Stimulated activated CD4-positive, alpha-beta T cell treated with anti-CD3 and anti-CD28 coated beads, TNF-alpha, amount 100 ng/mL, for 4 hours (primary cell): Measurements from ENCODE around the gene ADGRG3.
A peak's percentile ranks its signal among the peaks of the same experiment; 100 is the strongest.

ENCODE experiments used
- DNase-seq, 3 experiments: peaks; one replicate each; pipeline ENCODE4 v3.0.0-alpha.2; 2020; ENCODE audit warnings: low read depth in 3 of 3

Gene ADGRG3

DNA sequence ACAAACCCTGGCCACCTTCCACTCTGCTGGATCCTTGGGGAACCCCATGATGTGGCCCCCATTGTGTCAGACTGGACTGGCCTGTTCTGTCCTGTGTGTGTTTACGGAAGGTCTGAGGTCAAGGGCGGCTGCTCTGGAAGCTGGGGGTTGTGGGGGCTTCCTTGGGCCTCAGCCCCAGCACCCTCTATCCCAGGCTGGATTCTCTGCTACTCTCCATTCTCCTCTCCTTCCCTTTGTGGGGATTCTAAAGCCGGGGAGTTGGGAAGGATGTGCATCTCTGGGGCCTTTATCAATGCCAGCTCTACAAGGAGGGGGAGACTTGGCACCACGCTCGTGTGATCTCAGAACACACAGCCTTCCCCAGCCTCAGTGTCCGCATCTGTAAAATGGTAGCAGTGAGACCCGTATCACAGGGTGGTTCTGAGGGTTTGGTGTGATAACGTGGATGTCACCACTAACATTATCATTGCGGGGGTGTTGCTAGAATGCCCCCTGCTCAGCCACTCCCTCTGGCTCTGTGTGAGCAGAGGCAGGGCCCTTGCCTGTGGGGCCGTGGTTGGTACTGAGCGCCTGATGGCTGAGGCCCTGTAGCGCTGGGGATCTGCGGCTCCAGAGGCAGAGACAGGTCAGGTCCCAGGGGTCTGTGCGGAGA is 21.6 kb upstream of the ADGRG3 start:
- DNase-seq = no peak

DNA sequence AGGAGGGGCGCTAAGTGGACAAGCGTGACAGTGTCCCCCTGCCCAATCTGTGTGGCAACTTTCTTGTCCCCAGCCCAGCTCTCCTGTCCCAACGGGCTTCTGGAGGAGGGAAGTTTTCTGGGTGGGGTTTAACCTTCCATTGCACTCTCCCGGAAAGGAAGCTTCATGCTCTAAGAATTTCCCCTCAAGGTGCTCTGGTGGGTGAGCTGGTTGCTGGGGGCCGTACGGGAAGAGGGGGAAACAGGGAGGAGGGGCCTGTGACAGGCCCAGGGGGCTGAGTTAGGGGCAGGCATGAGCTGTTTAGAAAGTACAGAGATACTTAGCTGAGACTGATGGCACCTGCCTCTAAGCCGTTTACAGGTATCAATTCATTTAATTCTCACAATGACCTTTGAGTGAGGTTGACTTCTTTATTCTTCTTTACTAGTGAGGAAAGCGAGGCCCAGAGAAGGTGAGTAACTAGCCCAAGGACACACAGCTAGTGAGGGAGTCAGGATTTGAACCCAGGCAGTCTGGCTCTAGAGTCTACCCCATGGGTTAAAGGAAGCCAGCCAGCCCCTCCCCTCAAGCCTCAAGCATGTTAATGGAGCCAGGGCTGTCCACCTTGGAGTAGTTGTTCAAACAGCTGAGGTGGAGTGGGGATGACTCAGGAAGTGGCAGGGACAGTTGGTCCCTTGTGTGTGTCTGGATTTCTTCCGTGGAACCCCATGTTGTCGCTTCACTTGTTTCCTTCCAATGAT is 20.8 kb upstream of the ADGRG3 start:
- no peak for DNase-seq

DNA sequence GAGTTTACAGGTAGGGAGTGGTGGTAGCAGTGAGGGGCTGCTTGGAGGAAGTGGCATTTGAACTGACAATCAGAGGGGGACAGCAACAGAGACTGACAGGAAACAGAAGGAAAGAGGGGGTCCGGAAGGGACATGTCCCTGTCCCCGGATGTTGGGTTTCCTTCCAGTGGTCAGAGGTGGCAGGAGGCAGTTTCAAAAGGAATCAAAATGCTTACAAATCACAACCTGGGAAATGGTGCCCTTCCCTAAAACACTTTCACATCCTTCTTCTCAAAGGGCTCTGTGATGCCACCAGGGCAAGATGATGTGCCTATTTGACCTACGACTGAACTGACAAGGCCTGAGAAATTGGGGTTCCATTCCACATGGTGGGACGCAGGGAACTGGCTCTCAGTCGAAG is 20.0 kb upstream of the ADGRG3 start:
- DNase-seq = no peak

DNA sequence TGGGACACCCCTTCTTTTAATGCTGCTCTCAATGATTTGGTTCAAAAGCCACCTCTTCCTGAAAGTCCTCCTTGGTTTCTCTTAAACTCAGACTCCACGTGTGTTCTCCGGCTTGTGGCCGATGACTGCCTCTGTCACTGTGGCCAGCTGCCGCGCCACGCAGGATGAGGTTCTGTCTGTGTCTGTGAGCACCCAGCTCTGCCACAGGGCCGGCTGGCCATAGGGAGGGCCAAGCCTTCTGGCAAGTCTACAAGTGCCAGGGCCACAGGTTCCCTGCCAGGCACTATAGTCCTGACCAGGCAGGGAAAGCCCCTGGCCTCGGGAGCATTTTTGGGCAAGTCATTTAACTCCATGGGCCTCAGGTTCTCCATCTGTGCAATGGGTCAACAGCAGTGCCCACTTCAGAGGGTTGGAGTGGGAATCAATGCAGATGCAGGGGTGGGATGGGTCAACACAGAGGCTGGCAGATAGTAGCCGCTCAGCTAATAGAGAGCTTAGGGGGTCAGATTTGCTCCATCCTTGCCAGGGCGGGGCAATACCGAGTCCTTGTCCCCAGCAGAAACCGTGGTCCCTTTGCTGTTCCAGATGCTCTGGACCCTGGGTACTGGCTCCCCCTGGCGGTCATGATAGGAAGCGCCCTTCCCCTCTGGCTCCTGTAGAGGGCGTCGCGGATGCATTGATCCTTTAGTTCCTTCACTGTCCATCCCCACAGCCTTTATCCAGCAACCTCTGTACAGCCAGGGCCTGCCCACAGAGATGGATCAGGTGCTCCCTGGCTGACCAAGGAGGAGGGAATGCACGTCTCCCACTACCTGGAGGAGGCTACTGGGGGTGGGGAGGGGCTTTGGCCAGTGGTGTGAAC is 19.3 kb upstream of the ADGRG3 start:
- peak; percentile 63 to 81 (median 75) for DNase-seq

DNA sequence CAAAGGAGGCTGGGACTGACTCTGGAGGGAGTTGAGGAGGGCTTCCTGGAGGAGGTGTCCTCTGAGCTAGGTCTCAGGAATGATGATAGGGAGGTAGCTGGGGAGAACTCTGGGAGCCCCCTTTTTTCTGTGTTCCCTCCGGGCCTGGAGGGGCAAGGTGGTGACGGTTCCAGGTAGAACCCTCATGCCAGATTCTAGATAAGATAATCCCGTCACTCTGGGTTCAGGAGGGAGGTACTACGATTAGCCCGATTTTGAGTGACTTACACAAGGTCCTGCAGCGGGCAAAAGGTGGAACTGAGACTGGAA is 18.7 kb upstream of the ADGRG3 start:
- DNase-seq = no peak

DNA sequence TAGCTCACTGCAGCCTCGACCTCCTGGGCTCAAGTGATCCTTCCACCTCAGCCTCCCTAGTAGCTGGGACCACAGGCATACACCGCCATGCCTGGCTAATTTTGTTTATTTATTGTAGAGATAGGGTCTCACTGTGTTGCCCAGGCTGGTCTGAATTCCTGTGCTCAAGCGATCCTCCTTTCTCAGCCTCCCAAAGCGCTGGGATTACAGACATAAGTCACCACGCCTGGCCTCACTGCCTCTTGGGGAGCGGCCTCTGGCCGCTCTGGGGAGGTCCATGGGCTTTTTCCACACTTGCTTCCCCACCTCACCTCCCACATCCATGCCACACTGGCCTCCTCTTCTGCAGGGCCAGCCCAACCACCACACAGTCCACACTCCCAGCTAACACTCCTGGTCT is 18.3 kb upstream of the ADGRG3 start:
- no peak for DNase-seq

DNA sequence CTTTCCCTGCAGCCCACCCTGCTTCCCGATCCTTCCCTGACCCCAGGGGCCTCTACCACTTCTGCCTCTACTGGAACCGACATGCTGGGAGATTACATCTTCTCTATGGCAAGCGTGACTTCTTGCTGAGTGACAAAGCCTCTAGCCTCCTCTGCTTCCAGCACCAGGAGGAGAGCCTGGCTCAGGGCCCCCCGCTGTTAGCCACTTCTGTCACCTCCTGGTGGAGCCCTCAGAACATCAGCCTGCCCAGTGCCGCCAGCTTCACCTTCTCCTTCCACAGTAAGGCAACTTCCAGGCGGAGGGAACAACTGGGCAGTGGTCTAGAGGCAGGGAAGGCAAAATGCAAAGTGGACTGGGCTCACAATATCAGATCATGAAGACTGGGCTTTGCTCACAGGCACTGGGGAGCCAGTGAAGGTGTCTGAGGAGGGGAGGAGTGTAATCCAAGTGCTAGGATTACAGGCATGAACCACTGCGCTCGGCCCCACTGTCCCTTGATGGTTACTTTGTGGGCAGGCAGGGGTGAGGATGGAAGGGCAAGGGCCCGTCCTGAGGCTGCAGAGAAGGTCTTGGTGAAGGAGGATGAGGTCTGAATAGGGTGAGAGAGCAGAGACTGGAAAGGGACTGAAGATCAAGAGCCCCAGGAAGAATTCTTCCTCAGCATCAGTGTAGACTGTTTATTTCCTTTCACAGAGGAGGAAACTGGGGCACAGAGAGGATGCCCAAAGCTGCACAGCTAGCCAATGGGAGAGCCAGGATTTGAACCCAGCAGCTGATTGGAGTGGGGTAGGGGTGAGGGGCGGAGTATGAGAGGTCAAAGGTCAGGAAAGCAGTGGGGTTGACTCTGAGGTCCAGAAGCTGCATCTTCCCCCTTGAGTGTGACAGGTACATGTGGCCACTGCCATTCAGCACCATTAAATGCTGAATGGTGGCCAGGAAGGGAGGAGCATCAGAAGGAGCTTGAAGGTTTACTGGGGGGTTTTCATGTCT is 16.5 kb upstream of the ADGRG3 start:
- no peak for DNase-seq

DNA sequence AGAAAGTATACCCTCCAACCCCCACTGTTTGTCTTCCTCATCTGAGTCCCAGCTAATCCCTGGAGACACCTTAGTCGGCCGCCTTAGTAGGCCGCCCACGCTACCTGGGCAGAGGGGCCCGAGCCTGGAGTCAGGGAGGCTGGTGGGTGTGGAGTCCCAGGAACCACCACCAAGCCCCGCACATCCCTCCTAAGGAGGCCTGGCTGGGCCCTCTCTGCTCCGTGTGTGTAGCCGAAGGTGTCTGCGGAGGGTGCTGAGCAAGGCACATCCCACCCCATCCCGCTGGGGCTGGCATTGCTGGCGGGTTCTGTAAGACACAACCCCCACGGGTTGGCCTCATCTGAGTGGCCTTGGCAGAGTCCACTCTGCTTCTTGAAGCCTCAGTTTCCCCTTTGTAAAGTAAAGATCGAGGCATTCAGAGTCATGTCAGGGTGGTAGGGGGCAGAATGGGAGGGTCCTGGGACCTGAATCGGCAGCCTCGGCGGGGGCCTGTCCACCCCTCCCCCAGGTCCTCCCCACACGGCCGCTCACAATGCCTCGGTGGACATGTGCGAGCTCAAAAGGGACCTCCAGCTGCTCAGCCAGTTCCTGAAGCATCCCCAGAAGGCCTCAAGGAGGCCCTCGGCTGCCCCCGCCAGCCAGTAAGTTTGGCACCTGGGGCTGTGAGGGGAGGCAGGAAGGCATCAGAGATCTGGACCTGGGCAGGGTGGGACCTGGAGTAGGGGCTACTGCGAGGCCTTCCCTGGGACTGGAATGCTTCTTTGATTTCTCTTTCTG is 15.2 kb upstream of the ADGRG3 start:
- no peak for DNase-seq

DNA sequence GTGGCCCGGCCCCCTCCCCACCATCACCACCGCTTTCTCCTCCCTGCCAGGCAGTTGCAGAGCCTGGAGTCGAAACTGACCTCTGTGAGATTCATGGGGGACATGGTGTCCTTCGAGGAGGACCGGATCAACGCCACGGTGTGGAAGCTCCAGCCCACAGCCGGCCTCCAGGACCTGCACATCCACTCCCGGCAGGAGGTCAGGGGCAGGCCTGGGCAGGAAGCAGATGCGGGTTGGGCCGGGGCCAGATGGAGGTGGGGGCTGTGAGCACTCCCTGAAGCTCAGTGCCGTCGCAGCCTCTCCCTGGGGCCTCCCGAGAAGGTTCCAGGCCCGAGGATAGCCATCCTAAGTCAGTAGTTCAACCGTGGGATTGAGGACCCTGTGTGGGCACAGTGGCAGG is 14.2 kb upstream of the ADGRG3 start:
- no peak for DNase-seq

DNA sequence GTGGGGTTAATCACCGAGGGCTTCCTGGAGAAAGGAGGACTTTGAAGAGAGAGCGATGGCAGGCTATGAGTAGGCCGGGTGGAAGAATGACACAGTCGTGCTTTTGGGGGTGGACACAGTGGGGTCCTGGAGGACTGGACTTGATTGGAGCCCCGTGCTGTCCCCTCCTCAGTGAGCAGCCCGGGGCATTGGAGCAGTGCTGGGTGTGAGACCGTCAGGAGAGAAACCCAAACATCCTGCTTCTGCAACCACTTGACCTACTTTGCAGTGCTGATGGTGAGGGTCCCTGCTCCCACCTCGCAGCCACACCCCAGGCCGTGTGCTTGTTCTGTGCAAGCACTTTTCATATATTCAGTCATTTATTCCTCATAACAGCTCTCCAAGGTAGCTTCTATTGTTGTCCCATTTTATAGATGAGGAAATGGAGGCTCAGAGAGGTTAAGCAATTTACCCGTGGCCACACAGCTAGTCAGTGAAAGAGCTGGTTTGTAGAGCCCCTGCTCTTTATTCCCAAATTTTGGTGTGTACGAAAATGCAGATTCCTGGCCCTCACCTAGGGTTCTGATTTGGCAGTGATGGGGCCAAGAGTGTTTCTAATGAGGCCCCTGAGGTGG is 11.7 kb upstream of the ADGRG3 start:
- no peak for DNase-seq

DNA sequence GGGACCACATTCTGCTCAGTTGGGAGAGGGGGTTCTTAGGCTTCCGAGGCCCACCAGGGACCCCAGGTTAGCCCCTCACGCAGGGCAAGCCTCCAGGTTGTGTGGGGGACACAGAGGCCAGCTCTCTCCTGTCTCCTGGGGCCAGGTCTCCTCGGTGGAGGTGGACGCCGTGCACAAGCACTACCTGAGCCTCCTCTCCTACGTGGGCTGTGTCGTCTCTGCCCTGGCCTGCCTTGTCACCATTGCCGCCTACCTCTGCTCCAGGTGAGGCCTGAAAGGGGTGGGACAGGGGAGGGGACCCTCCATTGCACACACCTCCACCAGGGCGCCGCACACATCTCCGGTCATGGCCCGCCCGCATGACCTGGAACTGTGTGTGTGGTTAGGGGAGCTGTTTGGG is 10.9 kb upstream of the ADGRG3 start:
- no peak for DNase-seq

DNA sequence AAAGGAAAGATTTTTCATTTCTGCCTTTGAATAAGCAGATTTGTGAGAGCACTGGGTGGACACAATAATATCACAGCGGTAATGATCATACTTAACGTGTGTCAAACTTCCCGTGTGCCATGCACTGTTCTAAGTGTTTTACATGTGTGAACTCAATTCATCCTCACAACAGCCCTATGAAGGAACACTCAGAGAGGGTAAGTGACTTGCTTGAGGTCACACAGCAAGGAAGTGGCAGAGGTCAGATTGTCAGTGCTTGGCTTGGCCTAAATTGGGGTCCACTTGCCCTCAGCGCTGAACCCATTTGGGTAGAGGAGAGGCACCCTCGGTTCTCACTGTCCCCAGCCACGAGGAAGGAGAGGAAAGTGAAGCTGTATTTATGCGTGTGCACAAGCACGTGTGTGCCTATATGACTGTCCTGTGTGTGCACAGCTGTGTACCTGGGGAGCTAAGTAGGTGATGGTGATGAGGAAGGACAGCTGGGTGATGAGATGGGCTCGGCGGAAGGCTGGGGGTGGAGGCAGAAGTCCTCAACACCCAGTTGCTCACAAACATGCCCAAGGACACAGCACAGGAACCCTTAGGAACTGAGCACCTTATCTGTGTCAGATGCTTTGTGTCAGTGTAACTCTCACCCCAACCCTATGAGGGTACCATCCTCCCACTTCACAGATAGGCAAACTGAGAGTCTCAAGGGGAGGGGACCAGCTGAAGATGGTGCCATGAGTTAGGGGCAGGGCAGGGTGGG is 9.8 kb upstream of the ADGRG3 start:
- no peak for DNase-seq

DNA sequence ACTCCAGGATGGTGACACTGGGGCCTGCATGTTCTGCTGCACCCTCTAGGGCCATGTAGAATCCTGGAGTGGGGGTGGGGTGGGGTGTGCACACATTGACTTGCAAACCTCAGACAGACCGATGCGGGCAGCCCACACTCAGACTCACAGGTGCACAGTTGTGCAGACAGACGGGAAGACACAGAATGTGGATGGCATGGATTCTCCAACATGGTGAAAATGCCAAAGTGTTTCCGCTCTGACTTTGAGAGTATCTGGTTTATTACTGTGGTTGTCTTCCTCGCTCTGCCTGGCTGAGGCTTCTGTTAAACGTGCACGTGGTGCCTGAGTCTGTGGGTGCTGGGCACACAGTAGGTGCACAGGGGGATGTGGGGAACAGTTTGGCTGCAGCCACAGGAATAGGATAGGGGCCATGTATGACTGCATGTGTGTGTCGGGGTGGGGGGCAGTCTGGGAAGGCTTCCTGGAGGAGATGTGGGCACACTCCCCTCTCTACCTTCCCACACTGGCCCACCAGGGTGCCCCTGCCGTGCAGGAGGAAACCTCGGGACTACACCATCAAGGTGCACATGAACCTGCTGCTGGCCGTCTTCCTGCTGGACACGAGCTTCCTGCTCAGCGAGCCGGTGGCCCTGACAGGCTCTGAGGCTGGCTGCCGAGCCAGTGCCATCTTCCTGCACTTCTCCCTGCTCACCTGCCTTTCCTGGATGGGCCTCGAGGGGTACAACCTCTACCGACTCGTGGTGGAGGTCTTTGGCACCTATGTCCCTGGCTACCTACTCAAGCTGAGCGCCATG is 9.0 kb upstream of the ADGRG3 start:
- no peak for DNase-seq

DNA sequence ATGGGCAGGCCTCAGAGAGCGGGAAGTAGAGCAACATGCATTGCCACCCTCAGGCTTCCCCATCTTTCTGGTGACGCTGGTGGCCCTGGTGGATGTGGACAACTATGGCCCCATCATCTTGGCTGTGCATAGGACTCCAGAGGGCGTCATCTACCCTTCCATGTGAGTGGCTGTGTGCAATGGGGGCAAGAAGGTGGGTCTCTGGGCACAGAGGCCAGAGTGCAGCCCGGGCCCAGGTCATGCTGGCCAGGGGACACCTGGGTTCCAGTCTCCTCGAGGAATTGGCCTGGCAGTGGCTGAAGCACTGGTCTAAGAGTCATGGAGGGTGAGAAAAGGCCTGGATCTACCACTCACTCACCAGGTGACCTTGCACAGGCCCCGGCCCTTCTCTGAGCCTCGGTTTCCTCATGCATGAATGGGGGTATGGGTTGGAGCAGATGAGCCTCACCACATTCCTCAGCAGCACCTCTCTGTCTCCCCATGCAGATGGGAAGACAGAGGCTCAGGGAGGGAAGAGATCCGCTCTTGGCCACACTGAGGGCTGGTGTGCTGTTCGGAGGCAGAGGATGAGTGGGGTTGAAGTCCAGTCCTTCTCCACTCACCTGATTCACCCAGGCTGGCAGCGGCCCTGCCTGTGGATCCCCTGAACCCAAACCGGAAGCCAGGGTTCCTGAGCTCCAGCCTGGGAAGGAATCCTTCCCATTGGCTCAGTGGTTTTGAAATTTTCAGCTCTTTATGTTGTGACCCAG is 7.2 kb upstream of the ADGRG3 start:
- no peak for DNase-seq

DNA sequence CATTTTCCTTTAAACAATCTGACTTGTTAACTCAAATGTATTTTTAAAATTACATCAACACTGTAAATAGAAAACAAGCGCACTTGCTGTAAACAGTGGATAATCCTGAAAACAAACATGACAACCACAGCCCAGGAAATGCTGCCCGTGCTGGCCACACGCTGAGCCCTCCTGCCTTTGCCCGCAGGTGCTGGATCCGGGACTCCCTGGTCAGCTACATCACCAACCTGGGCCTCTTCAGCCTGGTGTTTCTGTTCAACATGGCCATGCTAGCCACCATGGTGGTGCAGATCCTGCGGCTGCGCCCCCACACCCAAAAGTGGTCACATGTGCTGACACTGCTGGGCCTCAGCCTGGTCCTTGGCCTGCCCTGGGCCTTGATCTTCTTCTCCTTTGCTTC is 6.6 kb upstream of the ADGRG3 start:
- no peak for DNase-seq

DNA sequence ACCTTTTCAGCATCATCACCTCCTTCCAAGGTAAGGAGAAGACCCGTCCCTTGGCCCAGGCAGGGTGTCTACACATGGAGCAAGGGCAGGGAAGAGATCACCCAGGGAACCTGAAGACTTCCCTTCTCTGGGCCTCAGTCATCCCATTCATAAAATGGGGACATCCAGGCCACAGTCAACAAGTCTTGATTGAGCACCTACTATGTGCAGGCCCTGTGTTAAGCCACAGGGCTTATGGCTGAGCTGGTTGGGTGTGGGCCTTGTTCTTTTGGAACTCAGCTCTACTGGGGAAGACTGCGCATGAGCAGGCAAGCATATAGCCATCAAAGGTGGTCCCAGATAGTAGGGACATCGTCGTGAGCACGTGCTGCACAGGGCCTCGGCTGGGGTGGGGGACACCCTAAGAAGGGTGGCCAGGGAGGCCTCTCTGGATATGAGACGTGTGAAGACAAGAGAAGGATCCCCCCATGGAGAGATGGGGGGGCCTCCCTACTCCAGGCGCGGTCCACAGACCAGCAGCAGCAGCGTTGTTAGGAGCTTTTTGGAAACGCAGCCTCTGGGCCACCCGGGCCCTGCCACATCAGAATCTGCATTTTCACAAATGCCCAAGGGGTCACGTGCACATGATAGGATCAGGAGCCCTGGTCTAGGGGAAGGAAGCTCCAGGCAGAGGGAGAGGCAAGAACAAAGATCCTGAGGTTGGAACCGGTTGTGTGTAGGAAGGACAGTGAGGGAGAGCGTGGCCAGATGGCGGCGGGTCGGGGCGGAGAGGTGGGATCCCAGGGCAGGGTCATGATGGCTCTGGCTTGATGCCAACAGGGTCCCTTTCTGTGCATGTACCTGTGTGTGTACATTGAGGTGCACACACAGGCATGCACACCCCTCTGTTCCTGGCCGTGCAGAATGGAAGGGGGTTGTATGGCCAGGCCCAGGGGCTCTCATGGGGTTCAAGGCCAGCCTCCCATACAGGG is 5.9 kb upstream of the ADGRG3 start:
- DNase-seq = no peak

DNA sequence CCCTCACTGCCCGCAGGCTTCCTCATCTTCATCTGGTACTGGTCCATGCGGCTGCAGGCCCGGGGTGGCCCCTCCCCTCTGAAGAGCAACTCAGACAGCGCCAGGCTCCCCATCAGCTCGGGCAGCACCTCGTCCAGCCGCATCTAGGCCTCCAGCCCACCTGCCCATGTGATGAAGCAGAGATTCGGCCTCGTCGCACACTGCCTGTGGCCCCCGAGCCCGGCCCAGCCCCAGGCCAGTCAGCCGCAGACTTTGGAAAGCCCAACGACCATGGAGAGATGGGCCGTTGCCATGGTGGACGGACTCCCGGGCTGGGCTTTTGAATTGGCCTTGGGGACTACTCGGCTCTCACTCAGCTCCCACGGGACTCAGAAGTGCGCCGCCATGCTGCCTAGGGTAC is 4.7 kb upstream of the ADGRG3 start:
- DNase-seq = no peak
